Urinary bladder (tissue), 4 donors: ENCODE measurements around the gene RAB11FIP5. TPM values are rescaled to one million over a fixed set of nuclear protein-coding genes. Genes with fewer than 3 reads are reported as not detected.
"Not testable (repeated sequence)": the region's sequence is repeated elsewhere in the genome, so short reads cannot be mapped to it uniquely, and the experiment has no call there.

Experiments
- DNase-seq: peaks from one replicate; pipeline ENCODE4 v3.0.0-alpha.2; 2015; ENCODE audit errors: extremely low spot score
- H3K27ac ChIP-seq: one replicate; pipeline ENCODE4 v1.5.1; 2013; ENCODE audit warnings: low read depth, mild to moderate bottlenecking, moderate library complexity
- H3K36me3 ChIP-seq: one replicate; pipeline ENCODE4 v1.6.1; 2013; ENCODE audit warnings: mild to moderate bottlenecking, moderate library complexity; ENCODE audit not compliant: insufficient read depth
- H3K4me1 ChIP-seq: one replicate; pipeline ENCODE4 v1.6.1; 2013; ENCODE audit warnings: mild to moderate bottlenecking, moderate library complexity; ENCODE audit not compliant: insufficient read depth
- H3K4me3 ChIP-seq: one replicate; pipeline ENCODE4 v1.5.1; 2013; ENCODE audit warnings: low read depth, low read length
- WGBS: extraction: QIAGEN DNeasy Blood & Tissue Kit; methylation state at CpG from one replicate; pipeline ENCODE4 v1.1.7; 2013; 5-methylcytosine and 5-hydroxymethylcytosine counted together
- polyA plus RNA-seq: library from polyadenylated mRNA; stranded (reverse); fragments of 200-250 nt; gene quantifications from one replicate; pipeline ENCODE4 v1.2.3, GENCODE V29; 2013
- total RNA-seq: library from RNA; depleted of rRNA; stranded (reverse); fragments of >200 nt; gene quantifications from one replicate; pipeline ENCODE4 v1.2.3, GENCODE V29; 2014
- donor health status: healthy with polysubstance abuse.
- donor health status: healthy.

The RAB11FIP5 gene
- total and polyA plus RNA-seq, 2 donors, result 13.4 to 22.6 TPM

DNA sequence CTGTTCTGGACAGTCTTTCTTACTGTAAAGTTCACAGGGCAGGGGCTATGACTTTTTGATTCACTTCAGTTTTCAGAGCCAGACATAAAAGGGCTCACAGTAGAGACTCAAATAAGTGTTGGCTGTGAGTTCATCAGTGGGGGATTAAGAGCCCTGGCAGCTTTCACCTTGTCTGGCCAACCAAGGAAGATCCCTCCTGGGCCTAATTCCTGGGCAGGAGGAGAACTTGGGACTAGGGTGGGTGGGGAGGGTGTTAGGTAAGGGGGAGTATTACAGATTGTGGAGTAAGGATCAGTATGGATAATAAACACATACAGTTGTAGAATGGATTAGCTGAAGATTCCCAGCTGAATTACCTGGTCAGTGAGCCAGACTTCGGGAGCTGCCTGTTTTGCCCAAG, 40.3 kb downstream of the RAB11FIP5 start:
- Histone ChIP-seq H3K4me1 (peaks cover 4% of the 10 kb centered on the region), H3K4me3 (no peak overlapping the region), H3K27ac (peak overlapping the region; percentile 40), H3K36me3 (no peaks in the 10 kb centered on the region)
- WGBS, result 95% methylated on average over 1 of the region's 1 CpG
- DNase-seq, result no peak

DNA sequence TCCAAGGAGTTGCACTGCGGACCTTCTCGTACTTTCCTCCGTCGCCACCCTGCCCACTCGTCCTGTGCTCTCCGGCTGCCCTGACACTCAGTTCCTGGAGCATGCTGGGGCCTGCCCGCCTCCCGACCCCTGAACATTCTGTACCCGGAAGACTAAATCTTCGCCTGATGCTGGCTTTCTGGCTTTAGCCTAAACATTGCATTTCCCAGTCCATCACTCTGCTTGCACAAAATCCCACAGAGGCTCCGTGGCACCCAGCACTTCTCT, 40.7 kb downstream of the RAB11FIP5 start:
- Histone ChIP-seq H3K4me3 (peak overlapping the region; percentile 76), H3K4me1 (peaks cover 4% of the 10 kb centered on the region), H3K27ac (peak overlapping the region; percentile 40), H3K36me3 (no peaks in the 10 kb centered on the region)
- DNase-seq, result peak; percentile 37
- 8% methylated on average over 11 of the region's 11 CpGs for WGBS

DNA sequence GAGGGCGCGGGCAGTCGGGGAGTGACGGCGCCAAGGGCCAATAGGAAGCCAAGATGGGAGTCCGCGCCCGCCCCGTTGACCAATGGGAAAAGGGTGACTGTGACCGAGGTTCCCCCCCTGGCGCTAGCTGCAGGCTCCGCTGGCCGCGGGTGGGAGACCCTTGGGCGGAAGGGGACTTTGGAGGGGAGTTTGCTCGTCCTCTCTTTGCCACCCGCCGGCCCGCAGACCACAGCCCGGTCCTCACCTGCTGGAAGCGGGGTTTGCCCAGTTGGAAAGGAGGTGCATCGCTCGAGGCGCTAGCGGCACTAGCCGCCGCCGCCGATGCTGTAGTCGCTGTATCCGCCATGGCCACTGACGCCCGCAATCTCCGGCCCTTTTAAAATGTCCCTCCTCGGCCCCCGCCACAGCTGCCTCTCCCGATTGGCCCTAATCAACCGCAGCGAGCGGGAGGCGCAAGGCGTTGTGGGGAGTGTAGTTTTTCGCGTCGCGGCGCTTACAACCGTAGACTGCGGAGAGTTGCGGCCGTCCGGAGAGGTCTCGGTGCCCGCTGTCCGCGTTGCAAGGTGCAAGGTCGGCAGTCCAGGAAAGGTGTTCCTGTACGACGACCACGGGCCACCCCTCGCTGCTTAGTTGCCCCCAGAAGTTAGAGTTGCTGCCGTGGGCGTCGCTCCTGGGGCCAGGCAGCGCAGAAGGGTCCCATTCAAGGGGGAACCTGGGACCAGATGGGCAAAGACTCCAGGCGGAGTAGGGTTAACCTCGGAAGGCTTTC, 41.2 kb downstream of the RAB11FIP5 start, which contains the start of gene SFXN5:
SFXN5 (minus strand) TSS at position 353 of the 769 bp plus-strand sequence; CDS start at position 346, 7 bp downstream.
- Histone ChIP-seq H3K4me3 (peak within 1 kb of the TSS; percentile 76), H3K36me3 (no peaks in the 10 kb centered on the region), H3K27ac (peak within 1 kb of the TSS; percentile 77), H3K4me1 (peaks cover 4% of the 10 kb centered on the region)
- DNase-seq, result peak; percentile 94
- WGBS, result under 1% methylated on average over 67 of the region's 67 CpGs

DNA sequence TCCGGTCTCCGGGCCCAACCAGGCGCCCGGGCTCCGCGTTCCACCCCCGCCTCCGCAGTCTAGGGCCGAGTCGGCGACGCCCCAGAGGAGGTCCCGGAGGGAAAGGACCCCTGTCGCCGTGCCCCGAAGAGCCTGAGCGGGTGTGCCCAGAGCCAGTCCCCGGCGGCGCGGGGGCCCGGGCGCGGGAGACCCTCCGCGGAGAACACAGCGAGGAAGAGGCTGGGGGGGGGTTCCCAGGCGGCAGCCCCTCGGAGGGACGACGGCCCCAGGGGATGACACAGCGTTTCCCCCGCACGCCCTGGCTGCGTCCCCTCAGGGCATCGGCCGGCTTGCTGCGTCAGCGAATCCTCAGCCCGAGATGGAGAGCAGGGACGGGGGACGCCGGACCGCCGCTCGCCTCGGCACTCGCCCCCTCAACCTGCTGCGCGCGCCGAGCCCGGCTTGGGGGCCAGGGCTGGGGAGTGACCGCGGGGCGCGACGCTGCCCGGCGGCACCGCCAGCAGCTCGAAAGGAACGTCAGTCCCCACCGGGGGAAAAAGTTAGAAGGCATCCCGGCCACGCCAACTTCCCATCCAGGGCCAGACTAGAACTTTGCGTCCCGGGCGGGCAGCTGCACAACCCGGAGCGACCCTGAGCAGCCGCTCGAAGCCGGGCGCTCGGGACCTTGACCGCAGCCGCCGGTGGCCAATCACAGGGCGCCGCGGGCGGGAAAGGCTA, 41.9 kb downstream of the RAB11FIP5 start:
- H3K4me1 ChIP-seq, result peaks cover 4% of the 10 kb centered on the region
- no peak for DNase-seq
- peak overlapping the region; percentile 76 for H3K4me3 ChIP-seq
- H3K27ac ChIP-seq, result peak overlapping the region; percentile 77
- no peaks in the 10 kb centered on the region for H3K36me3 ChIP-seq
- under 1% methylated on average over 83 of the region's 83 CpGs for WGBS

DNA sequence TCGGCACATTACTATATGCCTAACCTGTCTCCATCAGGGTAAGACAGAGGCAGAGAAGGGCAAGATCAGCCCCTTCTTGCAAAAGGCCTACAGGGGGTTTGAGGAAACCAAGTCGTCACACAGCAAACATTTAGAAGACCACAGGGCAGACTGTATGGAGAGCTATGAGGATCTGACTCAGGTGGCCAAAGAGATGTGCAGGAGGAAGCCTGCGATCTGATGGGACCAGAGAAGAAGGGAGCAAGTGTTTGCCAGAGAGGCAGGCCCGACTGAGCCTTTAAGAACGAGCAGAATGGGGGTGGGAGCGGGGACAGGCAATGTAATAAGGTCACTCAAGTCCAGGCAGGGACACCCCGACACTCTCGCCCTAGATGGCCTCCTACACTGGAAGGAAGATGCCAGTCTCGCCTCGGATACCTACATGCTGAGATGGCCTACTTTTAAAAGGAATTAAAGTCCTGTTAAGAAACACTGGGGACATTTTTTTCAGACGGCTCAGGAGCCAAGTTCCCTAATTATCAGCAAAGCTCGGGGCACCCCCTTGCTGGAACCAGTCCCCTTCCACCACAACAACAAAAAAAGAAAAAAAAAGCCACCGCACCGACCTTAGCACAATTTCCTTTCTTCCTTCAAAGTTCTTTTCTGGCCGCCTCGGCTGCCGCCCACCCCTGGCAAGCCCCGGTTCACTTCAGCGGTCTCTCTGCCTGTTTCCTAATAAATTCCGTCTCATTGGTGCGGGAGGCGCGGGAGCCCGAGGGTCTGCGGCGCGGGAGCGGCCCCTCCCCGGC, 42.7 kb downstream of the RAB11FIP5 start:
- peaks cover 4% of the 10 kb centered on the region for H3K4me1 ChIP-seq
- H3K27ac ChIP-seq, result no peak overlapping the region
- no peak for DNase-seq
- WGBS, result 14% methylated on average over 29 of the region's 29 CpGs
- no peaks in the 10 kb centered on the region for H3K36me3 ChIP-seq
- peak overlapping the region; percentile 76 for H3K4me3 ChIP-seq

DNA sequence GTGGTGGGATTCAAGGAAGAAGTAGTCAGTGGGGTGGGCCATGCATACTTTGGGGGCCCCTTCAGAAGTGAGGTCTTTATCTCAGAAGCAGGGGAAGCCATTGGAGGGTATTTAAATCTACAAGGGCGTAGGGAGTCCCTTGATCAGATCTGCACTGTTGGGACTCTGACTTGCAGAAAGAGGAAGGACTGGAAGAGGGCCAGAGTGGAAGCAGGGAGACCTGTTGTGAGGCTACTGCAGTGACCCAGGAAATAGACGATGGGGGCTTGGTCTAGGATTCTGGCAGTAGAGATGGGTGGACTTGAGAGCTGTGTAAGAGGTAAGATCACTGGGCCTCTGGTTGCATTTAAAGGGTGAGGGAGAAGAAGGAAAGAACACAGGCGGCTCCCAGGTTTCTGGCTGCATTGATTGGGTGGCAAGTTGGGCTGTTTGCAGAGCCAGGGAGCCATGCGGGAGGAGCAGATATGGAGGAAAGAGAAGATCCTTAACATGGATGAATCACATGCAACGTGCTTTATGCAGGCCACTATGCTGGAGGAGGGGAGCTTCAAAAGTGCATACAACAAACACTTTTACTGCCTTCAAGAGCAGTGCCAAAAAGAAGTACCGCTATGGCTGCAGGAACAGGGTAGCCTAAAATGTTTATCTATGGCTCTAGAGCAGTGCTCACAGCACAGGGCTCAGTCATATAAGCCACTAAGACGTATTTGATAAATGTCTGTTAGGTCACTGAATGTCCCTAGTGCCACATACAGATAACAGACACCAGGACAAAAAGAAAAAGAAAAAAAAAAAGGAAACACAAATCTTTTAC, 43.5 kb downstream of the RAB11FIP5 start:
- Histone ChIP-seq H3K4me3 (no peak overlapping the region), H3K4me1 (peaks cover 4% of the 10 kb centered on the region), H3K36me3 (no peaks in the 10 kb centered on the region), H3K27ac (no peak overlapping the region)
- no peak for DNase-seq
- WGBS, result 64% methylated on average over 7 of the region's 7 CpGs

DNA sequence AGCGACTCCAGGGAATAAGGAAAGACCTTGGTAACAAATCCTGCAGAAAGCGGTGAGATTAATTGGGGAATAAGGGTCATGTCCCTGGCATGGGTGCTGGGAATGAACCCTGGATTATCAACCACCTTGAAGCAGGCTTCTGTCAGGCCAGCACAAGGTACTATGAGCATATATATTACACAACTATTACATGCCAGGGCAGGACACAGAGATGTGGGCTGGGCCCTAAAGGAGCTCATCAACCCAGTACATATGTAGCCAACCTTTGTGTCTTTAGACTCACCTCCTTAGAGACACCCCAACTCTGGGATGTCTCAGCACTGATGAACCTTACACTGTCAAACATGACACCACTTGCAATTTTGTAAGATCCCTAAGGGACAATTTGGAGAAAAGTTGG, 44.6 kb downstream of the RAB11FIP5 start:
- Histone ChIP-seq H3K27ac (no peak overlapping the region), H3K4me1 (peaks cover 4% of the 10 kb centered on the region), H3K36me3 (no peaks in the 10 kb centered on the region), H3K4me3 (no peak overlapping the region)
- 93% methylated on average over 2 of the region's 2 CpGs for WGBS
- no peak for DNase-seq

DNA sequence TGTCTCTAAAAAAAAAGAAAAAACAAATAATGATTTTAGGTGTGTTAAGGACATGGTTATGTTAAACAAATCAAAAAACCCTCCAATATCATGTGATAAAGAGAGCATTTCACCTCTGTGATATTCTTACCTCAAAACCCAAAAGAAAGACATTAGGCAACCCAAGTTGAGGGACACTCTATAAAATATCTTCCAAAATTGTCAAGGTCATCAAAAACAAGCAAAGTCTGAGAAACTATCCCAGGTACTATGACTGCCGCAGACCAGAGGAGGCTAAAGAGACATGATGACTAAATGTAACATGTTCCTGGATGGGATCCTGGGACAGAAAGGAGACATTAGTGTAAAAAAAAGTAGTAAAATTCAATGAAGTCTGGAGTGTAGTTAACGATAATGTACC, 45.7 kb downstream of the RAB11FIP5 start:
- WGBS, result 88% methylated on average over 2 of the region's 2 CpGs
- Histone ChIP-seq H3K36me3 (no peaks in the 10 kb centered on the region), H3K4me3 (no peak overlapping the region), H3K4me1 (peaks cover 4% of the 10 kb centered on the region), H3K27ac (no peak overlapping the region)
- DNase-seq, result no peak

DNA sequence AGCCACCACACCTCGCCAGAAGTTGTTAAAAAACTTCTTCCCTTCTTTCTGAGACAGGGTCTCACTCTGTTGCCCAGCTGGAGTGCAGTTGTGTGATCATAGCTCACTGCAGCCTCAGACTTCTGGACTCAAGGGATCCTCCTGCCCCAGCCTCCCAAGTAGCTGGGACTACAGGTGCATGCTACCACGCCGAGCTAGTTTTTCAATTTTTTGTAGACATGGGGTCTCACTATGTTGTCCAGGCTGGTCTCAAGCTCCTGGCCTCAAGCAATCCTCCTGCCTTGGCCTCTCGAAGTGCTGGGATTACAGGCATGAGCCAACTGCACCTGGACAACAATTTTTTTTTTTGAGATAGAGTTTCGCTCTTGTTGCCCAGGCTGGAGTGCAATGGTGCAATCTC, 47.7 kb downstream of the RAB11FIP5 start:
- not testable (repeated sequence) for DNase-seq, H3K27ac ChIP-seq, H3K4me1 ChIP-seq, H3K36me3 ChIP-seq, H3K4me3 ChIP-seq
- 97% methylated on average over 5 of the region's 5 CpGs for WGBS

DNA sequence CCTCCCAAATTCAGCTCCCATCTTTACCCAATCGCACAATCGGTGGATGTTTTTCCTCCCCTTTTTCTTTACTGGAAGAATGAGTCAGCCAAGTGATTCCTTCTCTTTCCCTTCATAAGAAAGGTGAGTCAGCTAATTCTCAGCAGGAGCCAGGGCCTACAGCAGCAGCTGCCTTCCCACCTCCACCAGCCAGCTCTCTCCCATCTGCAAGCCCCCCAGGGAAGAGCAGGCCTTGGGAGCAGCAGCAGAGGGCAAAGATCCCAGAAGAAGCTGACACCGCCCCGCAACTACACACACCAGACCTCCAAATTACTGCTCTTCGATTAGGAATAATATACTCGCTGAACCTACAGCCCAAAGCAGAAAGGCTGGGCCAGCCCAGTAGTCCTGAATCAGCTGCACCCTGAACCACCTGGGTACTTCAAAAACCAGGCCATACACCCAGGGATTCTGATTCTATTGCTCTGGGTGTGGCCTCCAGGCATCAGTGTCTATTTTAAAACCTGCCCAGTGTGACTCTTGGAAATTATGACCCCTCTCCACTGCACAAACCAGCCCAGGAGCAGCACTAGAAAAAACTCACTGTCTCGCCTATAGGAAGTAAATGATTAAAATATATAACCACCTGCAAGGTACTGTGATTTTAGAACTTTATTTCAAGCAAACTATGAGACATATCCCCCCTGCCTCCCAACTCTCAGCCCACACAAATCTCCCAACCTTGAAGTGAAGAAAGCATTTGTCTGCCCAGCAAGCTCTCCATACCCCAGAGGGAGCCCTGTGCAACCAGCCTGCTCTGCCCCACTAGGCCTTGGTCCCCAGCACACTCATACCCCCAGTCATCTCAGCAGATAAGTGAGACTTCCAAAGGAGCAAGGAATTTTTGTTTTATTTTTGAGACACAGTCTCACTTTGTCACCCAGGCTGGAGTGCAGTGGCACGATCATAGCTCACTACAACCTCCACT, 48.6 kb downstream of the RAB11FIP5 start:
- Histone ChIP-seq H3K27ac (no peak overlapping the region), H3K4me3 (no peak overlapping the region), H3K4me1 (peaks cover 2% of the 10 kb centered on the region), H3K36me3 (no peaks in the 10 kb centered on the region)
- WGBS, result 87% methylated on average over 8 of the region's 8 CpGs
- no peak for DNase-seq

DNA sequence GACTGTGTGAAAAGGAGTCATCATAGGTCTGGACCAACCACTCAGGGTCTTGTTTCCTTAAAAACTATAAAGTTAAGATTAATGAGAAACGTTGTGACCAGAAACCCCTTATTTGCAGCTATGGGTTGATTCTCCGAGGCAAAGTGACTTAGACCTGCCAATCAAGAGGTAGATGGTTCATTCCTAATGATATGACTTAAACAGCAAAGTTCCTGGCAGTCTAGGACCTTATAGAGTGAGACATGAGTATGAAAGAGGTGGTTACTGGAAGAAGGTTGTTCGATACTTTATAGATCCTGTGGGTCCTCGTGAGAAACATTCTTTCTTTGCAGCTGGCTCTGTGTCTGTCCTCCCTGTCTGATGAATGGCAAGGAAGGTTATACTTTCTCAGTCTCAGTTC, 49.3 kb downstream of the RAB11FIP5 start:
- no peak overlapping the region for H3K27ac ChIP-seq
- H3K4me3 ChIP-seq, result no peak overlapping the region
- WGBS, result 76% methylated on average over 4 of the region's 4 CpGs
- H3K36me3 ChIP-seq, result no peaks in the 10 kb centered on the region
- no peaks in the 10 kb centered on the region for H3K4me1 ChIP-seq
- no peak for DNase-seq

DNA sequence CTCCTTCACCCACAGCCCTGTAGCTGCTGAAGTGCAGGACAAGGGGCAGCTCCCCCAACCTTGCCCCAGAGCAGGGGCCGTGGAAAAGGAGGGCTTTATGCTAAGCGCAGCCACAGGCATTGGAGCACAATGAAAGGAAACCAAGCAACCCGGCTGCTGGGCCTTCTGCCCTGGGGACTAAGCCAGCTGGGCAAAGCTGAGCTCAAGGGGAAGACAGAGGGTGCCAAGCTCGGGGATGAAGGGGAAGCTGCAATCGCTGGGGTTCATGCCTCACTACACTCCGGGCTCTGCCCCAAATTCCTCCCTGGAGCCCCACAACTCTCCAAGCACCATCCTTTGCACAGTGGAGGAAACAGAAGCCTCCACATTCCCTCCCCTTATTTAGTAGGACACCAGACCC, 53.6 kb downstream of the RAB11FIP5 start:
- no peak for DNase-seq
- Histone ChIP-seq H3K36me3 (no peaks in the 10 kb centered on the region), H3K4me3 (no peak overlapping the region), H3K4me1 (no peaks in the 10 kb centered on the region), H3K27ac (no peak overlapping the region)
- WGBS, result 82% methylated on average over 6 of the region's 6 CpGs
